HEK293T (cell line): ENCODE data around the gene SLC27A3.

Experiments
- ARNT ChIP-seq: fragments of 450-650 bp; IDR thresholded peaks from 2 replicates; pipeline ENCODE4 v1.6.1; 2017; ENCODE audit warnings: mild to moderate bottlenecking
- BHLHE40 ChIP-seq: fragments of 450-650 bp; IDR thresholded peaks from 2 replicates; pipeline ENCODE4 v1.6.1; 2016; ENCODE audit warnings: mild to moderate bottlenecking, moderate library complexity, borderline replicate concordance
- CTBP1 ChIP-seq: fragments of 450-650 bp; IDR thresholded peaks from 2 replicates; pipeline ENCODE4 v1.6.1; 2016; ENCODE audit warnings: borderline replicate concordance
- ELF4 ChIP-seq: fragments of 450-650 bp; IDR thresholded peaks from 2 replicates; pipeline ENCODE4 v1.6.1; 2017; ENCODE audit warnings: antibody characterized with exemption
- FOXM1 ChIP-seq: fragments of 450-650 bp; IDR thresholded peaks from 2 replicates; pipeline ENCODE4 v1.6.1; 2017; ENCODE audit warnings: mild to moderate bottlenecking, borderline replicate concordance
- LEF1 ChIP-seq: fragments of 450-650 bp; IDR thresholded peaks from 2 replicates; pipeline ENCODE4 v1.6.1; 2017; ENCODE audit warnings: mild to moderate bottlenecking, borderline replicate concordance
- SUZ12 ChIP-seq: fragments of 450-650 bp; IDR thresholded peaks from 2 replicates; pipeline ENCODE4 v1.6.1; 2016; ENCODE audit warnings: mild to moderate bottlenecking
- TARDBP ChIP-seq: fragments of 450-650 bp; IDR thresholded peaks from 2 replicates; pipeline ENCODE4 v1.6.1; 2016

DNA sequence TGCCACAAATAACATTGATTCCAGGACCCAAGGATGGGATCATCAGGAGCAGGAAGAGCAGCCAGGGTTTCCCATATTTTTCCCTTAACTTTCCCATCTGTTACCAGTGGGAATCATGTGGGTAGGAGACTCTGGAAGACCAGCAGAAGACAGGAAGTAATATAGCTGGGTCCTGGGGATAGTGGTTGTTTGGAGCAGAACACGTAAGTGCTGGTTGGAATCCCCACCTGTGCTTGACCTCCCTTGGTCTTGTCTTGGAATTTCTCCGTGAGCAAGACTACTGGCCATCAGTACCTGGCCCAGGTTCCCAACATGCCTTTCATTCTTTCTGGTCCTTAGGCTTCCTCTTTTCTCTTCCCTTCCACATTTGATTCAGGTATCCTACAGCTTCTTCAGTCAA, 20.9 kb upstream of the SLC27A3 start:
- TF ChIP-seq LEF1 = no peak
- TF ChIP-seq ELF4 = no peak
- no peak for TF ChIP-seq FOXM1
- TF ChIP-seq BHLHE40 = no peak
- TF ChIP-seq TARDBP = no peak
- TF ChIP-seq CTBP1 = no peak
- TF ChIP-seq SUZ12 = no peak
- TF ChIP-seq ARNT = no peak
